ENCODE measurements around the gene PLSCR5.

PLSCR5 gene

GRCh38 chr3:146561879-146562278, 43.3 kb downstream of the PLSCR5 start:
- no peaks in the 10 kb centered on the region for H3K4me1 Mint-ChIP-seq (ENCODE audit: low read depth)
- H3K27ac Mint-ChIP-seq, result no peak overlapping the region
- peaks cover 4% of the 10 kb centered on the region for H3K36me3 Mint-ChIP-seq
- H3K9me3 Mint-ChIP-seq (ENCODE audit: low read depth), result peaks cover 5% of the 10 kb centered on the region
- no peak overlapping the region for H3K4me3 Mint-ChIP-seq
- H3K27me3 Mint-ChIP-seq, result no peaks in the 10 kb centered on the region

DNA sequence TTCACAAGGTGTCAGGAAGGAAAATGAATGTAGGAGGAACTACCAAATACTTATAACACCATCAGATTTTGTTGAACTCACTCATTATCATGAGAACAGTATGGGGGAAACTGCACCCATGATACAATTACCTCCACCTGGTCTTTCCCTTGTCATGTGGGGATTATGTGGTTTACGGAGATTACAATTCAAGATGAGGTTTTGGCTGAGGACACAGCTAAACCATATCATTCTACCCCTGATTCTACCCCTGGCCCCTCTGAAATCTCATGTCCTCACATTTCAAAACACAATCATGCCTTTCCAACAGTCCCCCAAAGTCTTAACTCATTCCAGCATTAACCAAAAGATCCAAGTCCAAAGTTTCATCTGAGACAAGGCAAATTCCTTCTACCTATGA, 43.7 kb downstream of the PLSCR5 start:
- H3K4me3 Mint-ChIP-seq, result no peak overlapping the region
- no peak overlapping the region for H3K27ac Mint-ChIP-seq
- H3K27me3 Mint-ChIP-seq, result no peaks in the 10 kb centered on the region
- peaks cover 5% of the 10 kb centered on the region for H3K9me3 Mint-ChIP-seq (ENCODE audit: low read depth)
- no peaks in the 10 kb centered on the region for H3K4me1 Mint-ChIP-seq (ENCODE audit: low read depth)
- peaks cover 4% of the 10 kb centered on the region for H3K36me3 Mint-ChIP-seq

- peaks cover 4% of the 10 kb centered on the region for H3K36me3 Mint-ChIP-seq
- H3K9me3 Mint-ChIP-seq (ENCODE audit: low read depth), result peaks cover 5% of the 10 kb centered on the region
- H3K4me3 Mint-ChIP-seq, result no peak overlapping the region
- H3K4me1 Mint-ChIP-seq (ENCODE audit: low read depth), result no peaks in the 10 kb centered on the region
- H3K27ac Mint-ChIP-seq, result no peak overlapping the region
- H3K27me3 Mint-ChIP-seq, result no peaks in the 10 kb centered on the region
Observed at GRCh38 chr3:146560678-146561077, 44.5 kb downstream of the PLSCR5 start.

- Mint-ChIP-seq H3K4me1 (ENCODE audit: low read depth) (no peaks in the 10 kb centered on the region), H3K9me3 (ENCODE audit: low read depth) (peaks cover 5% of the 10 kb centered on the region), H3K36me3 (peaks cover 4% of the 10 kb centered on the region), H3K4me3 (no peak overlapping the region), H3K27ac (no peak overlapping the region), H3K27me3 (no peaks in the 10 kb centered on the region)
Observed at GRCh38 chr3:146559388-146559787, 45.8 kb downstream of the PLSCR5 start.

GRCh38 chr3:146558781-146559180, 46.4 kb downstream of the PLSCR5 start:
- Mint-ChIP-seq H3K9me3 (ENCODE audit: low read depth) (peaks cover 5% of the 10 kb centered on the region), H3K4me1 (ENCODE audit: low read depth) (no peaks in the 10 kb centered on the region), H3K27ac (no peak overlapping the region), H3K36me3 (peaks cover 4% of the 10 kb centered on the region), H3K27me3 (no peaks in the 10 kb centered on the region), H3K4me3 (no peak overlapping the region)

- H3K36me3 Mint-ChIP-seq, result peaks cover 3% of the 10 kb centered on the region
- H3K27ac Mint-ChIP-seq, result no peak overlapping the region
- no peaks in the 10 kb centered on the region for H3K27me3 Mint-ChIP-seq
- peaks cover 2% of the 10 kb centered on the region for H3K9me3 Mint-ChIP-seq (ENCODE audit: low read depth)
- no peaks in the 10 kb centered on the region for H3K4me1 Mint-ChIP-seq (ENCODE audit: low read depth)
- no peak overlapping the region for H3K4me3 Mint-ChIP-seq
Observed at GRCh38 chr3:146557745-146558144, 47.4 kb downstream of the PLSCR5 start.

DNA sequence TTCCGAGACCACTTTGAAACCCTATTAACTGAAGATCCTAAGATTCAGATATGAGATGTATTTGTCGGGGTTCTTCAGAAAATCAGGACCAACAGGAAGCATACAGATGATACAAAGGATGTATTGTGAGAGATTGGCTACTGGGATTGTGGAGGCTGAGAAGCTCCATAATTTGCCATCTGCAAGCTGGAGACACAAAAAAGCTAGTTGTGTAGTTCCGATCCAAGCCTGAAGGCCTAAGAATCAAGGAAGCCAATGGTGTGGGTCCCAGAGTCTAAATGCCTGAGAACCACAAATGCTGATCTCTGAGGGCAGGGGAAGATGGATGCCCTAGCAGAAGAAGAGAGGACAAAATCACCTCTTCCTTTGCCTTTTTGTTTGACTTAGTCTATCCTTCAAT, 49.8 kb downstream of the PLSCR5 start:
- Mint-ChIP-seq H3K27ac (no peak overlapping the region), H3K4me1 (ENCODE audit: low read depth) (peaks cover 8% of the 10 kb centered on the region), H3K4me3 (no peak overlapping the region)

DNA sequence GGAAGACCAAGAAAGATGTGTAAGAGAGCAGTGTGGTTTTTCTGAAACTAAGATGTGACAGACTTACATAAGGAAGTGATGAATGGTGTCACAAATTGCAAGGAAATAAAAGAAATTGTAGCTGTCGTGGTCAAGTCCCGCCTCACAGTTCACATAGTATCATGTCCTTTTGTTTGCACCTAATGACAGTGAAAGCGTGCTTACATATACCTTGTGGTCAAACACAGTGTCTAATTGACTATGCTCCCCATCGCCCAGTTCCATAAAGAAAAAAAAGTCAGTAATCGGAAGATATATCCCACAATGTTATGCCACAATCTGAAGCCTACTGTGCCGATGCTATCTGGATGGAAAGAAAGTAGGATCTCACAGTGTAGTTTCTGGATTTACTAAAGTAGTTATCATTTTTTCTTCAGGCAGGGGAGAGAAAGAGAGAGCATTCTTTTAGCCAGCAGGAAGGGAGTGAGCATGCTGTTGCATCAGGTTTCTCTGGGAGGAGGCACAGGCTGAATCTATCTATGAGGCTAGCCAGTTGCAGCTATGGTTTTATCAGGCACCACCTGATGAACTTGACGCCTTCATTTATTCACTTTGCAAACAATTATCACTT, 50.9 kb downstream of the PLSCR5 start:
- H3K27ac Mint-ChIP-seq, result no peak overlapping the region

More for the DNA sequence above, 49.8 kb downstream of the PLSCR5 start:
- H3K9me3 Mint-ChIP-seq (ENCODE audit: low read depth), result no peaks in the 10 kb centered on the region
- no peaks in the 10 kb centered on the region for H3K36me3 Mint-ChIP-seq
- no peaks in the 10 kb centered on the region for H3K27me3 Mint-ChIP-seq

DNA sequence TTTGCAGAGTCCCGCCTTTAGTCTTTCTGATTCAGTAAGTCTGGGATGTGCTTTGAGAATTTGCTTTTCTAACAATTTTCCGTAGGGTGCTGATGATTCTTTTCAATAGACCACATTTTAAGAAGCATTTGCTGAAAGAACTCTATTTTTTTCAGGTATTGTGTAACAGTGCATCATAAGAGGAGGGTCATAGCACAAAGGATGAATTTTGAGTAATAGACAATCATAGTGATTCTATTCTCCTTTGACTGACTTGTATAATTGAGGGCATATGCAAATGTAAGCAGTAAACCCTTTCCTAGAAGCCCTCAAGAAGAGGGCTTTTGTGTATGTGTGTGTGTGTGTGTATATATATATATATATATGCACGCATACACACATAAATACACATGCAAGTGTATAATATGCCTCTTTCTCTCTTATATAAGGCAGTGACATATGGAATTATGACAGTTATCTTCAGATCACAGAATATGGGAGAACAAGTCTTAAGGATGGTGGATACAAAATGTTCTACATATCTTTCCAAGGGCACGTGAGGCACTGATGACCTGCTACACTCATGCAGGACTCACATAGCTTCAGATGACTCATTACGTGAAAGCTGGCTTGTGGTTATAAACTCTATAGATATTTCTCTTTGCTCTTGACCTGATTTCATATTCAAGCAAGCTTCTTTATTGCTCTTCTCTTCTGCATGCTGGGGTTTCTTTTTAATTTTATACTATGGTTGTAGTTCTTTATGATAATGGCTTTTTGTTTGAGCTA, 54.2 kb downstream of the PLSCR5 start:
- no peaks in the 10 kb centered on the region for H3K27me3 Mint-ChIP-seq
- H3K27ac Mint-ChIP-seq, result no peak overlapping the region
- H3K9me3 Mint-ChIP-seq (ENCODE audit: low read depth), result no peaks in the 10 kb centered on the region
- H3K36me3 Mint-ChIP-seq, result no peaks in the 10 kb centered on the region
- H3K4me1 Mint-ChIP-seq (ENCODE audit: low read depth), result peaks cover 31% of the 10 kb centered on the region
- no peak overlapping the region for H3K4me3 Mint-ChIP-seq

More for the DNA sequence above, 50.9 kb downstream of the PLSCR5 start:
- no peak overlapping the region for H3K4me3 Mint-ChIP-seq
- no peaks in the 10 kb centered on the region for H3K9me3 Mint-ChIP-seq (ENCODE audit: low read depth)
- H3K27me3 Mint-ChIP-seq, result no peaks in the 10 kb centered on the region
- peaks cover 12% of the 10 kb centered on the region for H3K4me1 Mint-ChIP-seq (ENCODE audit: low read depth)
- no peaks in the 10 kb centered on the region for H3K36me3 Mint-ChIP-seq

DNA sequence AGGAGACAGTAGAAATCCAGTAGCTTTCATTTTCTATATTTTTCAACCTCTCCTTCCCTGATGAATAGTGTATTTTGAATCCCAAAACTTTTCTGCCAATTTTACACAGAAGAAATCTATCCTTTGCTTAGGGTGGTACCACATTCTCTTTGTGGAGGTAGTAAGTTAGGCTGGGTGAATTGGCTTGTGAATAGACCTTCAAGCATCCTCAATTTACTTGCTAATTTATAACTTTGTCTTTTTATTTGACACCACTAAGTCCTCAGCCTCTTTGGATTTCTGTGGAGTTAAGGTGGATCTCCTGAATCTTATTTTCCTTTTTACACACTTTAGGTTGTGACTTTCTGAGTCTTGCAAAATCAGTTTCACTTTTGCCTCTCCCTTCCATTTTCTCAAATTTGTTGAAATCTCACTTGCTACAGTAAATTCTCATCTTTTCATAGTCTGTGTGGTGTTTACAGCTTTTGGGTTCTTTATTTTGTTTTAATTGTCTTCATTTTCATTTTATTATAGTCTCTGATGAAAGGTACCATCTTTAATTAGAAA, 55.0 kb downstream of the PLSCR5 start:
- peaks cover 31% of the 10 kb centered on the region for H3K4me1 Mint-ChIP-seq (ENCODE audit: low read depth)
- no peaks in the 10 kb centered on the region for H3K9me3 Mint-ChIP-seq (ENCODE audit: low read depth)
- no peaks in the 10 kb centered on the region for H3K36me3 Mint-ChIP-seq
- no peak overlapping the region for H3K4me3 Mint-ChIP-seq
- H3K27ac Mint-ChIP-seq, result peak overlapping the region; percentile 17
- no peaks in the 10 kb centered on the region for H3K27me3 Mint-ChIP-seq

GRCh38 chr3:146547235-146547835, 57.8 kb downstream of the PLSCR5 start:
- H3K36me3 Mint-ChIP-seq, result peaks cover under 1% of the 10 kb centered on the region
- H3K4me1 Mint-ChIP-seq (ENCODE audit: low read depth), result peaks cover 45% of the 10 kb centered on the region
- H3K27ac Mint-ChIP-seq, result no peak overlapping the region
- H3K4me3 Mint-ChIP-seq, result no peak overlapping the region
- no peaks in the 10 kb centered on the region for H3K9me3 Mint-ChIP-seq (ENCODE audit: low read depth)
- H3K27me3 Mint-ChIP-seq, result no peaks in the 10 kb centered on the region

- H3K9me3 Mint-ChIP-seq (ENCODE audit: low read depth), result no peaks in the 10 kb centered on the region
- peaks cover 54% of the 10 kb centered on the region for H3K4me1 Mint-ChIP-seq (ENCODE audit: low read depth)
- H3K27me3 Mint-ChIP-seq, result no peaks in the 10 kb centered on the region
- no peak overlapping the region for H3K4me3 Mint-ChIP-seq
- H3K27ac Mint-ChIP-seq, result no peak overlapping the region
- H3K36me3 Mint-ChIP-seq, result peaks cover 3% of the 10 kb centered on the region
Observed at GRCh38 chr3:146546366-146546965, 58.7 kb downstream of the PLSCR5 start.

DNA sequence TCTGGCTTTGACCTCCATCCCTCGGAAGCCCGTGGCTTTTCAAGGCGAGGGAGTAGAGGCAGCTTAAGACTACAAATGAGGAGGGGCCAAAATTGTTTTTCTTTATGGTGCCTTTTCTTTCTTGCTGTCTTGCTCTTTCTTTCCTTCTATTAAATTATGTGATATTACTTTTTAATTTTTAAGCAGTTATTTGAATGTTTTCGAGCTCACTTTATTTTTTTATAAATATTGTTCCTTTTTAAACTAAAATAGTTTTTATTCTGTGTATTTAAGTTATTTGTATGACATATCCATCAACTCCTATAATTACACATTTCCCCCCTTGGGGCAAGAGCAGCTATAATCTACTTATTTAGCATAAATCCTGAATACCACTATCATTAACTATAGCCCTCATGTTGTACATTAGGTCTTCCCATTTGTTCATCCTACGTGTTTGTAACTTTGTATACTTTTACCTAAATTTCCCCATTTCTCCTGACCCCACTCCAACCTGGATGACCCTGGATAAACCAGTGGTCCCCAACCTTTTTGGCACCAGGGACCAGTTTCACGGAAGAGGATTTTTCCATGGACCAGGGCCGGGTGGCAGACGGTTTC, 60.1 kb downstream of the PLSCR5 start:
- peaks cover 57% of the 10 kb centered on the region for H3K4me1 Mint-ChIP-seq (ENCODE audit: low read depth)
- no peaks in the 10 kb centered on the region for H3K27me3 Mint-ChIP-seq
- H3K36me3 Mint-ChIP-seq, result peaks cover 3% of the 10 kb centered on the region
- peak overlapping the region; percentile 83 for H3K27ac Mint-ChIP-seq
- H3K9me3 Mint-ChIP-seq (ENCODE audit: low read depth), result no peaks in the 10 kb centered on the region
- H3K4me3 Mint-ChIP-seq, result peak overlapping the region; percentile 92

GRCh38 chr3:146544002-146544928, 60.9 kb downstream of the PLSCR5 start, which contains the start of gene PLSCR1:
Gene PLSCR1, minus strand, starts transcription at chr3:146544607. Its CDS starts 8,055 bp downstream, at chr3:146536552.
- peaks cover 64% of the 10 kb centered on the region for H3K4me1 Mint-ChIP-seq (ENCODE audit: low read depth)
- peaks cover 4% of the 10 kb centered on the region for H3K36me3 Mint-ChIP-seq
- H3K27ac Mint-ChIP-seq, result peak within 1 kb of the TSS; percentile 83
- no peaks in the 10 kb centered on the region for H3K27me3 Mint-ChIP-seq
- H3K9me3 Mint-ChIP-seq (ENCODE audit: low read depth), result no peaks in the 10 kb centered on the region
- peak within 1 kb of the TSS; percentile 92 for H3K4me3 Mint-ChIP-seq
